ENCODE data around the gene CYTIP. TPM values are rescaled to one million over a fixed set of nuclear protein-coding genes. Genes with fewer than 3 reads are reported as not detected.
"Not testable (repeated sequence)": the region's sequence is repeated elsewhere in the genome, so short reads cannot be mapped to it uniquely, and the experiment has no call there.

CYTIP gene
- polyA plus RNA-seq, 3 donors: 1.6 to 2.1 (median 1.9) TPM

DNA sequence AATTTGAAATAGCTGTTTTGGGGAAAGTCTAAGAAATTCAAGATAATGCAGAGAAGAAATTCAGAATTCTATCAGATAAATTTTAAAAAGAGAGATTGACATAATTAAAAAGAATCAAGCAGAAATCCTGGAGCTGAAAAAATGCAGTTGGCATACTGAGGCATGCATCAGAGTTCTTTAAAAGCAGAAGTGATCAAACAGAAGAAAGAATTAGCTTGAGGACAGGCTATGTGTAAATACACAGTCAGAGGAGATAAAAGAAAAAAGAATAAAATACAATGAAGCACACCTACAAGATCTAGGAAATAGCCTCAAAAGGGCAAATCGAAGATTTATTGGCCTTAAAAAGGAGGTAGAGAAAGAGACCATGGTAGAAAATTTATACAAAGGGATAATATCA is 57.1 kb downstream of the CYTIP start:
- DNase-seq (ENCODE audit: low read depth in 3 of 3, low spot score in 2 of 3): no peak

DNA sequence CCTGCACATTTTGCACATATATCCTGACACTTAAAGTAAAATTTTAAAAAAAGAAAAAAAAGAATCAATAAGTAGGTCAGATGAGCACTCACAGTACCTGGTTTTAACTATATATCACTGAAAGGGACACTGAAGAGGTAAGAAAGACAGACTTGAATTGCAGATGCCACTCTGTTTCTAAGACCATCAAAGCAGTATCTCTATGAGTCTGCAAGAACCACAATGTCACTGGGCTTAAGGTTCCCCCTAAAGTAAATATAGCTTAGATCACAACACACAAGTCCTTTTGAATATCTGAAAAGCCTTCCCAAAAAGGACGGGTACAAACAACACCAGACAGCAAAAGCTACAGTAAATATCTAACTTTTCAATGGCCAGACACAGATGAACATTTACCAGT is 57.6 kb downstream of the CYTIP start:
- no peak for DNase-seq (ENCODE audit: low read depth in 3 of 3, low spot score in 2 of 3)

DNA sequence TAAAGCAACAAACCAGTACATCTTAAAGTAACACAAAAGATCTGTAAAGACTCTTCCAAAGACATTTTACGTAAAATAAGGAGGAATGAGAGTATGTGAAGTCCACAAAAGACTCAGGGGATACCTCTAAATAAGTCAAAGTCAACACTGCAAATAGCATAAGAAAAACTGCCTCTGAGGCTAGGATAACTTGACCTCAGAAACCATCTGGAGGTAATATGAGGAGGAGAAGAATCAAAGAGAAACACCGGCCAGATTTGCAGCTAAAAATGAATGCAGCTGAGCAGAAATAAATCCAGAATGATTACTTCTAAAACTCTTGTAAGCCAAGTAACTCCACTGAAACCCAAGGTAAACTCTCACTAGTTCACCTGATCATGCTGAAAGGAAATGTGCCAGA is 66.0 kb downstream of the CYTIP start:
- no peak for DNase-seq (ENCODE audit: low read depth in 3 of 3, low spot score in 2 of 3)

DNA sequence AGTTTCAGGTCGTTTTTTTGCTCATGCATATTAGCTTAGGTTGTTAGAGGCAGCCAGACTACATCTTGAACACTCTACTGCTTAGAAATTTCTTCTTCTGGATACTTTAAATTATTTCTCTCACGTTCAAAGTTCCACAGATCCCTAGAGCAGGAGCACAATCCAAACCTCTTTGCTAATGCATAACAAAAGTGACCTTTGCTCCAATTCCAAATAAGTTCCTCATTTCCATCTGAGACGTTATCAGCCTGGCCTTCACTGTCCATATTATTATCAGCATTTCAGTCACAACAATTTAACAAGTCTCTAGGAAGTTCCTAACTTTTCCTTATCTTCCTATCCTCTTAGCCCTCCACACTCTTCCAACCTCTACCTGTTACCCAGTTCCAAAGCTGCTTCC is 67.8 kb downstream of the CYTIP start:
- no peak for DNase-seq (ENCODE audit: low read depth in 3 of 3, low spot score in 2 of 3)

DNA sequence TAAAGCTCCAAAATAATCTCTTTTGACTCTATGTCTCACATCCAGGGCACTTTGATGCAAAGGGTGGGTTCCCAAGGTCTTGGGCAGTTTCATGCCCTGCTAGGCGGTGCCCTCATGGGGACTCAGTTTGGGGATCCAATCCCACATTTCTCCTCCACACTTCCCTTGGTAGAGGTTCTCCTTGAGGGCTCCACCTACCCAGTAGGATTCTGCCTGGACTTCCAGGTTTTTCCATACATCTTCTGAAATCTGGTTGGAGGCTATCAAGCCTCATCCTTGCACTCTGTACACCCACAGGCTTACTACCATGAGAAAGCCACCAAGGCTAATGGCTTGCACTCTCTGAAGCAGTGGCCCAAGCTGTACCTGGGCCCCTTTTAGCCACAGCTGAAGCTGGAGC is 68.5 kb downstream of the CYTIP start:
- no peak for DNase-seq (ENCODE audit: low read depth in 3 of 3, low spot score in 2 of 3)

DNA sequence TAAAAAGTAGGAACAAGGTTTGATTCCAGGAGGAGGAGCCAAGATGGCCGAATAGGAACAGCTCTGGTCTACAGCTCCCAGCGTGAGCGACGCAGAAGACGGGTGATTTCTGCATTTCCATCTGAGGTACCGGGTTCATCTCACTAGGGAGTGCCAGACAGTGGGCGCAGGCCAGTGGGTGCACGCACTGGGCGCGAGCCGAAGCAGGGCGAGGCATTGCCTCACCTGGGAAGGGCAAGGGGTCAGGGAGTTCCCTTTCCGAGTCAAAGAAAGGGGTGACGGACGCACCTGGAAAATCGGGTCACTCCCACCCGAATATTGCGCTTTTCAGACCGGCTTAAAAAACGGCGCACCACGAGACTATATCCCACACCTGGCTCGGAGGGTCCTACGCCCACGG is 75.4 kb downstream of the CYTIP start:
- DNase-seq (ENCODE audit: low read depth in 3 of 3, low spot score in 2 of 3): not testable (repeated sequence)

DNA sequence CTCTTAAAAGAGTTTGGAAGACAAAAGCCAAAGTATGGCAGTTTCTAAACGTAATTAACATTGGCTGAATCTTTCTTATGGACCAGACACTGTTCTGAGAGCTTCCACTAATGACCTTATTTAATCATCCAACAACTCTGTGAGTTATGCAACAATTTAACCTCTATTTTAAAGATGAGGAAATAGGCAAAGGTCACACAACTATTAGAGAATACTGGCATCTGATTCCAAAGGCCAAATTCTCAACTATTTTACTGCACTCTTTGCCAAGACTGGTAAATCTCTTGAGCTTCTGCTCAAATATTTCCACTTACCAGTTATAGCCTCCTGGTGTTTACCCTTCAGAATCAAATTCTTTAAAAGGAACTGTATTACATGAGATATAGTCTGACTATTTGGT is 76.2 kb downstream of the CYTIP start:
- DNase-seq (ENCODE audit: low read depth in 3 of 3, low spot score in 2 of 3): no peak

Other genes starting within 250 kb of the CYTIP start
- under 1 TPM; 0.35 to 0.67 (median 0.47) TPM for gene GALNT5, start 186.4 kb downstream of the CYTIP start, polyA plus RNA-seq (ENCODE audit: insufficient read length in 3 of 3)
- under 1 TPM; 0.06 to 0.24 (median 0.10) TPM for gene ERMN, start 118.3 kb downstream of the CYTIP start, polyA plus RNA-seq (ENCODE audit: insufficient read length in 3 of 3)
- under 1 TPM; 0.13 to 0.37 (median 0.26) TPM for gene ACVR1C, start 184.8 kb upstream of the CYTIP start, polyA plus RNA-seq (ENCODE audit: insufficient read length in 3 of 3)